GM18861 (cell line): ENCODE data around the gene ZNF726.
A peak's percentile ranks its signal among the peaks of the same experiment; 100 is the strongest.
"Not testable (repeated sequence)": the region's sequence is repeated elsewhere in the genome, so short reads cannot be mapped to it uniquely, and the experiment has no call there.

Experiments
- ATAC-seq: cut with Tn5 transposase; IDR thresholded peaks from one replicate; pipeline ENCODE4 v1.9.1; 2021; ENCODE audit not compliant: unreplicated experiment

The ZNF726 gene

GRCh38 chr19:23914402-23915286 lies at the start of gene ZNF726:
ZNF726 (plus strand) TSS chr19:23914886; CDS start chr19:23914995, 109 bp downstream.
- ATAC-seq = peak; percentile 97

GRCh38 chr19:23867895-23868294 lies 46.8 kb upstream of the ZNF726 start:
- no peak for ATAC-seq

- ATAC-seq = no peak
Measured at GRCh38 chr19:23868630-23869029, 46.1 kb upstream of the ZNF726 start.

GRCh38 chr19:23872282-23872919 lies 42.3 kb upstream of the ZNF726 start:
- ATAC-seq = no peak

GRCh38 chr19:23876261-23876660 lies 38.4 kb upstream of the ZNF726 start:
- no peak for ATAC-seq

- not testable (repeated sequence) for ATAC-seq
Measured at GRCh38 chr19:23876756-23877155, 37.9 kb upstream of the ZNF726 start.

GRCh38 chr19:23882493-23882892 lies 32.2 kb upstream of the ZNF726 start:
- ATAC-seq = no peak

- ATAC-seq = no peak
Measured at GRCh38 chr19:23884363-23884762, 30.3 kb upstream of the ZNF726 start.

GRCh38 chr19:23887642-23888041 lies 27.0 kb upstream of the ZNF726 start:
- no peak for ATAC-seq

GRCh38 chr19:23896096-23896495 lies 18.6 kb upstream of the ZNF726 start:
- ATAC-seq = not testable (repeated sequence)

- ATAC-seq = no peak
Measured at GRCh38 chr19:23896912-23897311, 17.8 kb upstream of the ZNF726 start.

- ATAC-seq = no peak
Measured at GRCh38 chr19:23901360-23901759, 13.3 kb upstream of the ZNF726 start.

GRCh38 chr19:23904406-23904805 lies 10.3 kb upstream of the ZNF726 start:
- no peak for ATAC-seq

GRCh38 chr19:23905771-23906170 lies 8.9 kb upstream of the ZNF726 start:
- no peak for ATAC-seq

- no peak for ATAC-seq
Measured at GRCh38 chr19:23906835-23907234, 7.9 kb upstream of the ZNF726 start.

GRCh38 chr19:23908165-23908564 lies 6.5 kb upstream of the ZNF726 start:
- no peak for ATAC-seq

GRCh38 chr19:23909222-23909621 lies 5.5 kb upstream of the ZNF726 start:
- ATAC-seq = no peak

- ATAC-seq = no peak
Measured at GRCh38 chr19:23913931-23914330, 755 bp upstream of the ZNF726 start.

GRCh38 chr19:23916991-23917390 lies 2.3 kb downstream of the ZNF726 start:
- no peak for ATAC-seq

- no peak for ATAC-seq
Measured at GRCh38 chr19:23917856-23918255, 3.2 kb downstream of the ZNF726 start.

GRCh38 chr19:23925285-23925684 lies 10.6 kb downstream of the ZNF726 start:
- no peak for ATAC-seq

- ATAC-seq = no peak
Measured at GRCh38 chr19:23932878-23933277, 18.2 kb downstream of the ZNF726 start.
